Neural crest cell (in vitro differentiated cells): ENCODE results near the gene TFAP2D. TPM values are rescaled to one million over a fixed set of nuclear protein-coding genes. Genes with fewer than 3 reads are reported as not detected.

Experiments
- DNase-seq: peaks from one replicate; pipeline ENCODE4 v3.0.0; 2021; ENCODE audit warnings: low read depth, mixed read lengths, low spot score
- H3K27ac Mint-ChIP-seq: one replicate; pipeline ENCODE4 v1.8.0; 2021; ENCODE audit warnings: mild to moderate bottlenecking, mixed read lengths; ENCODE audit not compliant: unreplicated experiment
- H3K27me3 Mint-ChIP-seq: 2 replicates; pipeline ENCODE4 v1.8.0; 2021; ENCODE audit warnings: low read depth, mild to moderate bottlenecking, mixed read lengths
- H3K36me3 Mint-ChIP-seq: 2 replicates; pipeline ENCODE4 v1.8.0; 2021; ENCODE audit warnings: low read depth, mild to moderate bottlenecking, mixed read lengths
- H3K4me1 Mint-ChIP-seq: 2 replicates; pipeline ENCODE4 v1.8.0; 2021; ENCODE audit warnings: mixed read lengths
- H3K4me3 Mint-ChIP-seq: one replicate; pipeline ENCODE4 v1.8.0; 2021; ENCODE audit warnings: mild to moderate bottlenecking, mixed read lengths
- H3K9me3 Mint-ChIP-seq: 2 replicates; pipeline ENCODE4 v1.8.0; 2021; ENCODE audit warnings: mixed read lengths
- CTCF ChIP-seq: fragments of 200-600 bp; sonication (generic); conservative IDR thresholded peaks from 2 replicates; pipeline ENCODE4 v1.5.0; 2021; ENCODE audit warnings: antibody characterized with exemption, mild to moderate bottlenecking
- total RNA-seq: library from RNA; stranded (reverse); gene quantifications from 2 replicates; pipeline ENCODE4 v1.2.1, GENCODE V29; 2021

TFAP2D gene
- total RNA-seq, 1 donor from 2014 or later = not detected

- H3K4me3 Mint-ChIP-seq = peak overlapping the region; percentile 91
- peak; percentile 67 for TF ChIP-seq CTCF
- peak overlapping the region; percentile 15 for H3K27ac Mint-ChIP-seq
- DNase-seq = no peak
- H3K9me3 Mint-ChIP-seq = no peaks in the 10 kb centered on the region
- H3K27me3 Mint-ChIP-seq = peaks cover 77% of the 10 kb centered on the region
- peaks cover 40% of the 10 kb centered on the region for H3K4me1 Mint-ChIP-seq
- peaks cover 5% of the 10 kb centered on the region for H3K36me3 Mint-ChIP-seq
Measured at GRCh38 chr6:50815436-50816114, 102.2 kb downstream of the TFAP2D start.

- H3K27ac Mint-ChIP-seq = peak overlapping the region; percentile 15
- H3K4me1 Mint-ChIP-seq = peaks cover 43% of the 10 kb centered on the region
- H3K9me3 Mint-ChIP-seq = no peaks in the 10 kb centered on the region
- peak; percentile 91 for TF ChIP-seq CTCF
- peak; percentile 82 for DNase-seq
- peak overlapping the region; percentile 91 for H3K4me3 Mint-ChIP-seq
- peaks cover 9% of the 10 kb centered on the region for H3K36me3 Mint-ChIP-seq
- H3K27me3 Mint-ChIP-seq = peaks cover 83% of the 10 kb centered on the region
Measured at GRCh38 chr6:50816115-50816675, 102.9 kb downstream of the TFAP2D start.

- H3K4me3 Mint-ChIP-seq = peak overlapping the region; percentile 97
- H3K4me1 Mint-ChIP-seq = peaks cover 51% of the 10 kb centered on the region
- peaks cover 15% of the 10 kb centered on the region for H3K36me3 Mint-ChIP-seq
- no peaks in the 10 kb centered on the region for H3K9me3 Mint-ChIP-seq
- no peak for TF ChIP-seq CTCF
- DNase-seq = no peak
- H3K27me3 Mint-ChIP-seq = peaks cover 92% of the 10 kb centered on the region
- H3K27ac Mint-ChIP-seq = peak overlapping the region; percentile 96
Measured at GRCh38 chr6:50816947-50817645, 103.8 kb downstream of the TFAP2D start.

GRCh38 chr6:50817646-50817950, 104.3 kb downstream of the TFAP2D start:
- DNase-seq = no peak
- Mint-ChIP-seq H3K4me3 (peak overlapping the region; percentile 97), H3K36me3 (peaks cover 19% of the 10 kb centered on the region), H3K9me3 (no peaks in the 10 kb centered on the region), H3K27me3 (peaks cover 92% of the 10 kb centered on the region), H3K4me1 (peaks cover 54% of the 10 kb centered on the region), H3K27ac (peak overlapping the region; percentile 88)
- TF ChIP-seq CTCF = no peak

GRCh38 chr6:50818020-50818419, 104.7 kb downstream of the TFAP2D start:
- H3K4me3 Mint-ChIP-seq = peak overlapping the region; percentile 97
- DNase-seq = no peak
- H3K36me3 Mint-ChIP-seq = peaks cover 21% of the 10 kb centered on the region
- peaks cover 94% of the 10 kb centered on the region for H3K27me3 Mint-ChIP-seq
- H3K9me3 Mint-ChIP-seq = no peaks in the 10 kb centered on the region
- H3K4me1 Mint-ChIP-seq = peaks cover 55% of the 10 kb centered on the region
- H3K27ac Mint-ChIP-seq = peak overlapping the region; percentile 69
- no peak for TF ChIP-seq CTCF
